ENCODE results near the gene LPCAT4. TPM values are rescaled to one million over a fixed set of nuclear protein-coding genes. Genes with fewer than 3 reads are reported as not detected.

Gene LPCAT4
- total RNA-seq, 1 donor from 2014 or later: 33.2 TPM

DNA sequence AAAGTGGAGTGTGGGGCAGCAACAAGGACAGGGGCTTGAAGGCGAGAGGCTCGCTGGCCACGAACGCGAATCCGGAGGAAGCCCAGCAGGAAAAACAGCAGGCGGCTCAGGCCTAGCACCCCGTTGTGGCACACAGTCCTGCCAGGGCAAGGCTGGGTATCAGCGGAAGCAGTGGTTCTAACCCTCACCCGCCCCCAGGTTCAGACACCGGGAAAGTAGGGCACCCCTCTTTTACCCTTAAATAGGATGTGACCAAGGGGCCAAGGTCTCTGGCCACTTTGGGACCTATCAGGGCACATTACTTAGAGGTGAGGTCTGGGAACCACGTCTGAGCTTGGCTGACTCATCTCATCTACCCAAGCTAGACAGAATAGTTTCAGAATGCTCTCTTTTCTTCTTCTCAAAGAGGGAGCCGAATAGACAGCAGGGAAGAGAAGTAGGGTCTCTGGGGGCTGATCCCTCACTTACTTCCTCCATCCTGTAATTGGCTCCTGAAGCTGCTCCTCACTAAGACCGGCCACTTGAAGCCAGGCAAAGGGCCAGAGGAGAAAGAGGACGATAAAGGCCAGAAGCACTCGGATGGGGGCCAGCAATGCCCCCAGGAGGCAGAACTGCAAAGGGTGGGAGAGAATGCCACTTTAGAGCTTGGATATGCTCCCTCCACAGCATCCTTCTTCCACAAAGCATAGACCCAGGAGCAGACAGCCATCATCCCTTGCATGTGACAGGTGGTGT, 1.7 kb downstream of the LPCAT4 start:
- DNase-seq (ENCODE audit: low read depth): no peak
- H3K4me3 ChIP-seq (ENCODE audit: low read depth, low read length): peak overlapping the region; percentile 92
- TF ChIP-seq, protein P1, sequence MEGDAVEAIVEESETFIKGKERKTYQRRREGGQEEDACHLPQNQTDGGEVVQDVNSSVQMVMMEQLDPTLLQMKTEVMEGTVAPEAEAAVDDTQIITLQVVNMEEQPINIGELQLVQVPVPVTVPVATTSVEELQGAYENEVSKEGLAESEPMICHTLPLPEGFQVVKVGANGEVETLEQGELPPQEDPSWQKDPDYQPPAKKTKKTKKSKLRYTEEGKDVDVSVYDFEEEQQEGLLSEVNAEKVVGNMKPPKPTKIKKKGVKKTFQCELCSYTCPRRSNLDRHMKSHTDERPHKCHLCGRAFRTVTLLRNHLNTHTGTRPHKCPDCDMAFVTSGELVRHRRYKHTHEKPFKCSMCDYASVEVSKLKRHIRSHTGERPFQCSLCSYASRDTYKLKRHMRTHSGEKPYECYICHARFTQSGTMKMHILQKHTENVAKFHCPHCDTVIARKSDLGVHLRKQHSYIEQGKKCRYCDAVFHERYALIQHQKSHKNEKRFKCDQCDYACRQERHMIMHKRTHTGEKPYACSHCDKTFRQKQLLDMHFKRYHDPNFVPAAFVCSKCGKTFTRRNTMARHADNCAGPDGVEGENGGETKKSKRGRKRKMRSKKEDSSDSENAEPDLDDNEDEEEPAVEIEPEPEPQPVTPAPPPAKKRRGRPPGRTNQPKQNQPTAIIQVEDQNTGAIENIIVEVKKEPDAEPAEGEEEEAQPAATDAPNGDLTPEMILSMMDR (conservative IDR thresholded peaks at IDR 0.05; ENCODE audit: low read depth, low read length): no peak

DNA sequence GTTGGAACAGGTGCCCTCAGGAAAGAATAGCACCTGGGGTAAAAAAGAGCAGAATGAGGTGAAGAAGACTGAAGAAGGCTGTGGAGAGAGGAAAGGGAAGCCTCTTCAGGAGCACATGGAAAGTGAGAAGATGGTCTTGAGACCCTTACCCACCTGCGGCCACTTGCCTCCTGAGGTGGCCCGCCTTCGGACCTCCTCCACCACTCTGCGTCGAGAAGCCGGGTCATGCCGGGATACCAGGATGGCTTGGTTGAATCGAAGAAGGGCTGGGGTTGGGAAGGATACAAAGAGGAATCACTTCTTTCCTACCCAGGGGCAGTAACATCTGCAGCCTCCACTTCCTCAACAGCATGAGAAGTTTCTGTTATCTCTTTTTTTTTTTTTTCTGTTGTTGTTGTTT, 3.0 kb downstream of the LPCAT4 start:
- DNase-seq (ENCODE audit: low read depth): no peak
- TF ChIP-seq, protein P1 (conservative IDR thresholded peaks at IDR 0.05; ENCODE audit: low read depth, low read length): no peak
- H3K4me3 ChIP-seq (ENCODE audit: low read depth, low read length): no peak overlapping the region

DNA sequence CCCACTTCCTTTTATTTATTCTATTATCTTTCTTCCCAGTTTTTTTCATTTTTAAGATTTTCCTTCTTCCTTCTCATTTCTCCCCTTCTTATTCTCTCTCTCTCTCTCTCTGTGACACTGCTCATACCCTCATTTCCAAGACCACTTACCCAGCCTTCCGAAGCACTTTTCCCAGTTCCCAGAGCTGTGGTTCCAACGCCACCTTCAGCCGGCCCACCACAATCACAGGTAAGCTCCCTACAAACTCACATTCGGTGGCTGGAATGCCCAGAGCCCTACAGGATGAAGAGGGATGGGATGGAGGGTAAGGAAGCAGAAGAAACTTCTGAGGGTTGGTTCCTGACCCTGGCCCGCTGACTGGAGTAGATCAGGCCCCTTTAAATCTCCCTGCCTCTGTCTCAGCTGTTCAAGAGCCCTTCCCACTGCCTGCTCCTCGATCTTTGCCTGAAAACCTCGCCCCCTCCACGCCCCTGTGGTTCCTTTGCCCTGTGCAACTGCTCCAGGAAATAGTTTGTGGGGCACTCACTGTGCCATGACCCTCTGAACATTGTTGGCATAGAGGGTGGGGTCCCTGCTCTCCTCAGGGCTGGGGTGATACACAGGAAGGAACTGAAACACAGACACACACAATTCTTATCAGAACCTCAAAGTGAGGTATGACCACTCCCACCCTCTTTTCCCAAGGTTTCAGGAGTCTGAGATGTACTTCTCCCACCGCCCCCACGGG, 4.8 kb downstream of the LPCAT4 start:
- no peak for DNase-seq (ENCODE audit: low read depth)
- H3K4me3 ChIP-seq (ENCODE audit: low read depth, low read length): no peak overlapping the region
- TF ChIP-seq, protein P1 (conservative IDR thresholded peaks at IDR 0.05; ENCODE audit: low read depth, low read length): no peak

DNA sequence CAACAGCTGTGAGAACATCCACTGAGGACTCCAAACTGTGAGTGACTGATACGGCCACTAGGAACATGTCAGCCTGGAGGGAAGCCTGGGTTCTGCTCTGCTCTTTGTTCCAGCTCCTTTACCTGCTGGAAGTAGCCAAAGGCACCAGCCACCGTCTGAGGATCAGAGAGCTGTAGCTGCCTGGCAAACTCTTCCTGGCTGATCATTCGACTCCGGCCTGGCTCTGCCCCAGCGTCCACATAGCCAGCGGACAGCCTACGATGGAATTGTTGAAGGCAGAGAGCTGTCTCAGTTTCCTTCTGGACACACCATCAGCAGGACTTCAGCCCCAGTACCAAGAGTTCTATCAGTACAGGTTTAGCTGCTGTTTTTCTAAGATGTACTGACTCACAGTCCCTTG, 5.7 kb downstream of the LPCAT4 start:
- TF ChIP-seq, protein P1 (conservative IDR thresholded peaks at IDR 0.05; ENCODE audit: low read depth, low read length): no peak
- DNase-seq (ENCODE audit: low read depth): no peak
- no peak overlapping the region for H3K4me3 ChIP-seq (ENCODE audit: low read depth, low read length)

DNA sequence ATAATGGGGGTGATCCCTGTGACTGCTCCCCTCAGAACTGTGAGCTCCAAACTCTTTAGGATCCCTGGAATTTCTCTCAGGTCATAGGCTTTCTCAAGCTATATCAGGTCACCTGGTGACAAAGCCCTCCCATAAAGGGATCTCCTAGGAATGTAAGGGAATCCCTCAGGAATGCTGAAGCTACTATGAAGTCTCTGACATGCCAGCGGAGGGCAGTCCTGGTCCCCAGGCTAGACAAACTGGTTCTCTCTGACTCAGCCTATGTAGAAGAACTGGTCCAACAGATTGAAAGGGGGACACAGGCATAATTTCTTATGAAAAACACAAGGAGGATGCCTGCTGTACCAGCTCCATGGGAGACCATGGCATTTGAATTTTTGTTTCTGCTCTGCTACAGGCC, 6.7 kb downstream of the LPCAT4 start:
- H3K4me3 ChIP-seq (ENCODE audit: low read depth, low read length): no peak overlapping the region
- DNase-seq (ENCODE audit: low read depth): no peak
- TF ChIP-seq, protein P1 (conservative IDR thresholded peaks at IDR 0.05; ENCODE audit: low read depth, low read length): no peak

DNA sequence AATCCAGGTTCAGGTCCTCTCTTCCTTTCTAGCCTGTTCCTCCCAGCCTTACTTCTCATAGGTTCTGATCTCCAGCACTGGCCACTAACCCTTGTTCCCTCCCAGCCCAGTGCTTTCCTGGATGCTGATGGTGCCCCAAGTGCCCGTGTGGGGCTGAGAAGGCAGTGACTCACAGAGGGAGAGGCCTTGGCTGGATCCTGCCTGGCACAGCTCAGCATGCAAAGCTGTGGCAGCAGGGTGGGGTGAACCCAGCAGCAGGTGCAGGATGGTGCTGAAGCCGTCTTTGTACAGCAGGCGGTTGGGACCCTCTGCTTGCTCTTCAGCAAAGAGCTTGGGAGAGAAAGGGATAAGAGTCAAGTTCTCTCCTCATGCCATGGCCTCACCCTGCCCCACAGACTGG, 7.6 kb downstream of the LPCAT4 start:
- H3K4me3 ChIP-seq (ENCODE audit: low read depth, low read length): no peak overlapping the region
- TF ChIP-seq, protein P1 (conservative IDR thresholded peaks at IDR 0.05; ENCODE audit: low read depth, low read length): no peak
- no peak for DNase-seq (ENCODE audit: low read depth)
